A172 (cell line): Measurements from ENCODE around the gene MCC. TPM values are rescaled to one million over a fixed set of nuclear protein-coding genes. Genes with fewer than 3 reads are reported as not detected.

Experiments
- DNase-seq: peaks from one replicate; pipeline ENCODE4 v3.0.0-alpha.2; 2015; ENCODE audit warnings: low spot score
- total RNA-seq: library from RNA; depleted of rRNA; stranded (reverse); fragments of >200 nt; shearing (Covaris generic); gene quantifications from 2 replicates; pipeline ENCODE4 v1.2.3, GENCODE V29; 2014; rRNA removed

The MCC gene
- total RNA-seq, 1 experiment from 2014 or later: 1.8 TPM

- DNase-seq: no peak
Measured at GRCh38 chr5:112986224-112986623, 502.0 kb downstream of the MCC start.

GRCh38 chr5:112983363-112983762, 504.9 kb downstream of the MCC start:
- no peak for DNase-seq

GRCh38 chr5:112979723-112980122, 508.5 kb downstream of the MCC start:
- no peak for DNase-seq

- no peak for DNase-seq
Measured at GRCh38 chr5:112978836-112979235, 509.4 kb downstream of the MCC start.

- DNase-seq: no peak
Measured at GRCh38 chr5:112977440-112977861, 510.8 kb downstream of the MCC start.

GRCh38 chr5:112976432-112977309, 511.6 kb downstream of the MCC start, which contains the start of gene DCP2:
TSS of gene DCP2 (plus strand) at chr5:112976798. CDS start at chr5:112976934, 136 bp downstream.
- peak; percentile 99 for DNase-seq

- DNase-seq: no peak
Measured at GRCh38 chr5:112975721-112976431, 512.4 kb downstream of the MCC start.

GRCh38 chr5:112974901-112975300, 513.4 kb downstream of the MCC start:
- no peak for DNase-seq

- DNase-seq: no peak
Measured at GRCh38 chr5:112973904-112974303, 514.3 kb downstream of the MCC start.

GRCh38 chr5:112973036-112973435, 515.2 kb downstream of the MCC start:
- no peak for DNase-seq

Other genes starting within 250 kb of the MCC start
- gene TSSK1B, start 53.5 kb downstream of the MCC start, total RNA-seq: not detected in 2 replicates
- gene YTHDC2, start 25.2 kb upstream of the MCC start, total RNA-seq: 14.8 and 18.0 TPM in 2 replicates